HepG2 (cell line): ENCODE data around the gene NEURL1B. TPM values are rescaled to one million over a fixed set of nuclear protein-coding genes. Genes with fewer than 3 reads are reported as not detected.
A peak's percentile ranks its signal among the peaks of the same experiment; 100 is the strongest.

Source experiments
- ERF ChIP-seq: IDR thresholded peaks from 2 replicates; pipeline ENCODE4 v1.6.1; 2018; ENCODE audit warnings: missing biosample characterization, missing genetic modification reagents
- FOXK2 ChIP-seq: fragments of 450-650 bp; IDR thresholded peaks from 2 replicates; pipeline ENCODE4 v1.6.1; 2016
- MAFK ChIP-seq, 2 experiments: IDR thresholded peaks in 1 of 2; conservative IDR thresholded peaks in 1 of 2; 2 replicates each; pipeline ENCODE4 v1.6.1; 2011; ENCODE audit warnings: improper control_type of control experiment in 2 of 2, low read length in 2 of 2
- NFIC ChIP-seq: IDR thresholded peaks from 2 replicates; pipeline ENCODE4 v1.6.1; 2012; ENCODE audit warnings: mild to moderate bottlenecking, low read length, inconsistent platforms
- NFKB2 ChIP-seq: sonication (generic); formaldehyde crosslinking; IDR thresholded peaks from 2 replicates; pipeline ENCODE4 v1.4.0; 2020; ENCODE audit warnings: missing genetic modification reagents, borderline replicate concordance
- NR0B2 ChIP-seq: sonication (generic); formaldehyde crosslinking; IDR thresholded peaks from 2 replicates; pipeline ENCODE4 v1.4.0; 2020; ENCODE audit warnings: mild to moderate bottlenecking, missing genetic modification reagents
- PCBP1 ChIP-seq: fragments of 200-400 bp; formaldehyde crosslinking; IDR thresholded peaks from 2 replicates; pipeline ENCODE4 v1.6.1; 2017; ENCODE audit warnings: mild to moderate bottlenecking, low read depth, low read length, borderline replicate concordance
- PHF20 ChIP-seq: sonication (generic); formaldehyde crosslinking; IDR thresholded peaks from 2 replicates; pipeline ENCODE4 v1.5.0; 2020; ENCODE audit warnings: mild to moderate bottlenecking, missing genetic modification reagents
- RNF2 ChIP-seq: fragments of 450-650 bp; conservative IDR thresholded peaks from 2 replicates; pipeline ENCODE4 v1.6.1; 2016; ENCODE audit warnings: low read depth
- SIX1 ChIP-seq: sonication (generic); formaldehyde crosslinking; IDR thresholded peaks from 2 replicates; pipeline ENCODE4 v1.4.0; 2020; ENCODE audit warnings: missing genetic modification reagents, borderline replicate concordance
- SP1 ChIP-seq, 2 experiments: fragments of 450-650 bp in 1 of 2; sonication (generic) in 1 of 2; formaldehyde crosslinking in 1 of 2; IDR thresholded peaks; 2 replicates each; pipeline versions ENCODE4 v1.4.0 to v1.6.1; 2016 to 2020; ENCODE audit warnings: missing genetic modification reagents in 1 of 2
- TARDBP ChIP-seq: sonication (generic); formaldehyde crosslinking; IDR thresholded peaks from 2 replicates; pipeline ENCODE4 v1.8.0; 2022; ENCODE audit warnings: mild to moderate bottlenecking, missing genetic modification reagents
- ZBTB2 ChIP-seq: sonication (generic); formaldehyde crosslinking; IDR thresholded peaks from 2 replicates; pipeline ENCODE4 v1.8.0; 2022; ENCODE audit warnings: low read depth, missing genetic modification reagents
- ZBTB7A ChIP-seq: sonication (generic); formaldehyde crosslinking; IDR thresholded peaks from 2 replicates; pipeline ENCODE4 v1.8.0; 2022; ENCODE audit warnings: mild to moderate bottlenecking, missing genetic modification reagents
- ZNF30 ChIP-seq: sonication (generic); formaldehyde crosslinking; IDR thresholded peaks from 2 replicates; pipeline ENCODE4 v1.5.0; 2020; ENCODE audit warnings: mild to moderate bottlenecking, missing genetic modification reagents
- ZNF337 ChIP-seq: sonication (generic); formaldehyde crosslinking; IDR thresholded peaks from 2 replicates; pipeline ENCODE4 v1.5.1; 2020; ENCODE audit warnings: missing genetic modification reagents, low read depth, mild to moderate bottlenecking, borderline replicate concordance
- ZNF512 ChIP-seq: sonication (generic); formaldehyde crosslinking; IDR thresholded peaks from 2 replicates; pipeline ENCODE4 v1.4.0; 2020; ENCODE audit warnings: mild to moderate bottlenecking, missing genetic modification reagents
- ZNF615 ChIP-seq: sonication (generic); formaldehyde crosslinking; IDR thresholded peaks from 2 replicates; pipeline ENCODE4 v1.5.0; 2020; ENCODE audit warnings: mild to moderate bottlenecking, missing genetic modification reagents, borderline replicate concordance
- ZNF674 ChIP-seq: sonication (generic); formaldehyde crosslinking; IDR thresholded peaks from 2 replicates; pipeline ENCODE4 v1.5.0; 2020; ENCODE audit warnings: low read depth, mild to moderate bottlenecking, missing genetic modification reagents
- ZNF7 ChIP-seq: IDR thresholded peaks from 2 replicates; pipeline ENCODE4 v1.6.1; 2016; ENCODE audit warnings: missing biosample characterization, missing genetic modification reagents
- ZNF768 ChIP-seq: sonication (generic); formaldehyde crosslinking; IDR thresholded peaks from 2 replicates; pipeline ENCODE4 v1.4.0; 2020; ENCODE audit warnings: missing genetic modification reagents
- ZNF780A ChIP-seq: sonication (generic); formaldehyde crosslinking; IDR thresholded peaks from 2 replicates; pipeline ENCODE4 v1.8.0; 2022; ENCODE audit warnings: mild to moderate bottlenecking, missing genetic modification reagents, moderate library complexity
- ZNF816 ChIP-seq: sonication (generic); formaldehyde crosslinking; IDR thresholded peaks from 2 replicates; pipeline ENCODE4 v1.8.0; 2022; ENCODE audit warnings: missing genetic modification reagents, mild to moderate bottlenecking, borderline replicate concordance
- ZSCAN25 ChIP-seq: sonication (generic); formaldehyde crosslinking; IDR thresholded peaks from 2 replicates; pipeline ENCODE4 v1.8.0; 2022; ENCODE audit warnings: mild to moderate bottlenecking, missing genetic modification reagents
- polyA plus RNA-seq, 8 experiments: library from polyadenylated mRNA; depleted of rRNA in 3 of 8; stranded (reverse) in 7 of 8; unstranded in 1 of 8; fragments of >200 nt; fragmentation: Illumina TruSeq in 4 of 8; extraction: Trizol in 4 of 8; gene quantifications; 2 replicates each; pipeline versions ENCODE4 v1.2.1 to v1.2.3, GENCODE V29; 2011 to 2016; ENCODE audit warnings: low read depth in 4 of 8, missing spikeins in 1 of 8, mixed read lengths in 1 of 8; ENCODE audit not compliant: insufficient read depth in 1 of 8
- total RNA-seq, 5 experiments: library from RNA; depleted of rRNA; stranded (reverse); fragments of >200 nt; fragmentation: Illumina TruSeq; extraction: Trizol; gene quantifications; 2 replicates each; pipeline ENCODE4 v1.2.3, GENCODE V29; 2016; ENCODE audit warnings: low read depth in 1 of 5

NEURL1B gene
- total and polyA plus RNA-seq, 2 of the 13 experiments (the other 11 are each of a cell fraction or from before 2014, with no cell fraction given): 0.09 to 0.13 TPM

GRCh38 chr5:172715931-172716682 is 75.0 kb downstream of the NEURL1B start (continued):
- TF ChIP-seq ZNF30: no peak
- TF ChIP-seq ZNF780A (CRISPR knock-in tag): no peak
- 0 out of 2 replicates have a peak, but pooled peaks have one; percentile 15 for TF ChIP-seq TARDBP (CRISPR knock-in tag)
- no peak for TF ChIP-seq NR0B2 (CRISPR knock-in tag)
- TF ChIP-seq SIX1: no peak
- TF ChIP-seq ZSCAN25: peak; percentile 59; the same call in 1 of the 2 replicates
- no peak for TF ChIP-seq RNF2
- TF ChIP-seq ZNF512 (CRISPR knock-in tag): no peak
- TF ChIP-seq ZNF615 (CRISPR knock-in tag): no peak
- TF ChIP-seq ZNF768 (CRISPR knock-in tag): no peak
- no peak for TF ChIP-seq ERF (CRISPR knock-in tag)
- 0 out of 2 replicates have a peak, but pooled peaks have one; percentile 22 for TF ChIP-seq NFIC
- TF ChIP-seq ZBTB7A (CRISPR knock-in tag): peak; percentile 52; the same call in 1 of the 2 replicates
- TF ChIP-seq PHF20: no peak
- TF ChIP-seq MAFK (conservative IDR thresholded peaks at IDR 0.05 in 1 of 2, IDR thresholded peaks at IDR 0.05 in 1 of 2; ENCODE audit: low read length in 2 of 2): no peak
- no peak for TF ChIP-seq ZBTB2
- no peak for TF ChIP-seq FOXK2
- no peak for TF ChIP-seq ZNF337 (CRISPR knock-in tag)
- TF ChIP-seq NFKB2 (CRISPR knock-in tag): 0 out of 2 replicates have a peak, but pooled peaks have one; percentile 50
- TF ChIP-seq ZNF7 (CRISPR knock-in tag): no peak
- TF ChIP-seq SP1 (IDR thresholded peaks at IDR 0.05): no peak
- TF ChIP-seq SP1 (CRISPR knock-in tag; IDR thresholded peaks at IDR 0.05): no peak
- no peak for TF ChIP-seq ZNF816
- TF ChIP-seq PCBP1: no peak
- TF ChIP-seq ZNF674 (CRISPR knock-in tag): no peak
